Sigmoid colon (tissue), 4 donors: ENCODE measurements around the gene KIF26A.

ENCODE experiments used
- POLR2A ChIP-seq, 2 donors: fragments of 450-650 bp; IDR thresholded peaks; one replicate each; pipeline ENCODE4 v1.6.1; 2016; ENCODE audit warnings: antibody characterized with exemption in 2 of 2, mild to moderate bottlenecking in 2 of 2, moderate library complexity in 2 of 2
- POLR2AphosphoS5 ChIP-seq, 4 donors: sonication (generic); formaldehyde crosslinking; IDR thresholded peaks; one replicate each; pipeline ENCODE4 v1.6.1; 2017; ENCODE audit warnings: antibody characterized with exemption in 4 of 4

- TF ChIP-seq POLR2AphosphoS5 (IDR thresholded peaks at IDR 0.05) (no peak), POLR2A (IDR thresholded peaks at IDR 0.05) (no peak)
Observed at GRCh38 chr14:104178279-104178678, 39.9 kb downstream of the KIF26A start.
